ENCODE measurements around the gene MTCL1.

- TF ChIP-seq CTCF (conservative IDR thresholded peaks at IDR 0.05; ENCODE audit: low read length) (no peak), EZH2phosphoT487 (IDR thresholded peaks at IDR 0.05; ENCODE audit: borderline replicate concordance) (no peak)
Observed at GRCh38 chr18:8844721-8845148, 139.4 kb downstream of the MTCL1 start.

All from Loucy (cell line).